Activated naive CD8-positive, alpha-beta T cell treated with anti-CD3 and anti-CD28 coated beads for 36 hours (primary cell): ENCODE measurements around the gene MYBPC1. TPM values are rescaled to one million over a fixed set of nuclear protein-coding genes. Genes with fewer than 3 reads are reported as not detected.

Experiments used
- total RNA-seq, 2 experiments: library from RNA; stranded (reverse); gene quantifications; one replicate each; pipeline ENCODE4 v1.2.3, GENCODE V29; 2021

The MYBPC1 gene
- total RNA-seq, 2 experiments from 2014 or later: not detected

Other genes starting within 250 kb of the MYBPC1 start
- 10 to 100 TPM; 66.2 to 78.0 TPM for gene ARL1, start 187.2 kb upstream of the MYBPC1 start, total RNA-seq
- not detected for gene SPIC, start 119.6 kb upstream of the MYBPC1 start, total RNA-seq
- gene CHPT1, start 102.7 kb downstream of the MYBPC1 start, total RNA-seq: 10 to 100 TPM; 21.5 to 22.8 TPM
- under 1 TPM; 0.21 to 0.22 TPM for gene SYCP3, start 144.5 kb downstream of the MYBPC1 start, total RNA-seq
- gene GNPTAB, start 236.0 kb downstream of the MYBPC1 start, total RNA-seq: 10 to 100 TPM; 44.9 to 47.4 TPM